Esophagus squamous epithelium (tissue), 5 donors: ENCODE results near the gene SCN3B. TPM values are rescaled to one million over a fixed set of nuclear protein-coding genes. Genes with fewer than 3 reads are reported as not detected.

Experiments used
- DNase-seq: peaks from one replicate; lab custom pipeline; 2025; lab: John Stamatoyannopoulos, UW
- H3K27ac ChIP-seq, 4 donors: fragments of 200-600 bp; sonication (generic); one replicate each; pipeline ENCODE4 v1.5.1; 2016 to 2019; ENCODE audit warnings: mild to moderate bottlenecking in 1 of 4
- H3K27me3 ChIP-seq, 4 donors: fragments of 200-600 bp; sonication (generic); 1 replicate in 3 of 4; 2 replicates in 1 of 4; pipeline versions ENCODE4 v1.5.1 to v1.6.0; 2017 to 2021; ENCODE audit warnings: antibody characterized with exemption in 1 of 4
- H3K36me3 ChIP-seq, 3 donors: fragments of 200-600 bp; sonication (generic); one replicate each; pipeline ENCODE4 v1.5.1; 2016 to 2019
- H3K4me1 ChIP-seq, 3 donors: fragments of 200-600 bp; sonication (generic); one replicate each; pipeline ENCODE4 v1.5.1; 2017 to 2019
- H3K4me3 ChIP-seq, 4 donors: fragments of 200-600 bp; sonication (generic); 1 replicate in 3 of 4; 2 replicates in 1 of 4; pipeline ENCODE4 v1.5.1; 2016 to 2019; ENCODE audit warnings: mild to moderate bottlenecking in 2 of 4, moderate library complexity in 1 of 4
- H3K9me3 ChIP-seq, 3 donors: fragments of 200-600 bp; sonication (generic); one replicate each; pipeline ENCODE4 v1.5.1; 2016 to 2019
- CTCF ChIP-seq, 6 experiments: fragments of 450-650 bp in 4 of 6; fragments of 200-600 bp in 2 of 6; sonication (generic) in 2 of 6; IDR thresholded peaks; one replicate each; pipeline ENCODE4 v1.5.1; 2016 to 2019; ENCODE audit warnings: antibody characterized with exemption in 6 of 6, mild to moderate bottlenecking in 4 of 6, moderate library complexity in 4 of 6
- POLR2A ChIP-seq, 4 donors: fragments of 450-650 bp; IDR thresholded peaks; one replicate each; pipeline ENCODE4 v1.6.1; 2017; ENCODE audit warnings: antibody characterized with exemption in 4 of 4, mild to moderate bottlenecking in 4 of 4, moderate library complexity in 3 of 4
- WGBS, 2 donors: methylation state at CpG; one replicate each; pipeline ENCODE4 v1.1.5; 2018; 5-methylcytosine and 5-hydroxymethylcytosine counted together
- intact Hi-C: fragments of 100-400 bp; cut with DNase I; formaldehyde crosslinking; loops from one replicate; pipeline ENCODE4 v1.15.0; 2022
- total RNA-seq, 4 donors: library from RNA; depleted of rRNA; stranded (reverse); fragments of >200 nt; gene quantifications; one replicate each; pipeline ENCODE4 v1.1.0, GENCODE V29; 2016
- donor health status: DM: yes; HTN: yes; CAD: no.

Gene SCN3B
- total RNA-seq, 4 donors from 2014 or later = 0.06 to 3.4 (median 0.83) TPM; not detected in 1

DNA sequence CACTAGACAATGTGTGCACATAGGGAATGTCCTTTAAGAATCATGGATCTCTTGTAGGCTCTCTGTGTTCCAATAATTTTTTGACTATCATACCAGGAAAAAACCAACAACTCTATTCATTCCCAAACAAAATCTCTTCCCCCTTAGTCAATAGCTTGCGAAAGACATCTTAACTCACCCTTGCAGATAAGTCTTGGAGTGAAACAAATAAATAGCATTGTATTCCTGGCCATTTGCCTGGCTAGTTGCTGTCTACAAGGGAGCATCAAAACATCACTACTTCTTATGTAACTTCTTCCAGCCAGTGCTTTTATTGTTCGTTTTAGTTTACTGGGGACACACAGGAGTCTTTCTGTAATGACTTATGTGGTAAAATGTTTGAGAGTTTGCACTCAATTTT is 29.4 kb downstream of the SCN3B start:
- no peak overlapping the region for H3K4me3 ChIP-seq
- no peaks in the 10 kb centered on the region for H3K36me3 ChIP-seq
- H3K27ac ChIP-seq = no peak overlapping the region
- no peaks in the 10 kb centered on the region for H3K27me3 ChIP-seq
- intact Hi-C loops = no loop called here
- DNase-seq = no peak
- TF ChIP-seq CTCF (IDR thresholded peaks at IDR 0.05) (no peak), POLR2A (IDR thresholded peaks at IDR 0.05) (no peak)
- H3K4me1 ChIP-seq = no peaks in the 10 kb centered on the region
- H3K9me3 ChIP-seq = no peaks in the 10 kb centered on the region
- WGBS, 2 donors = 76 to 87% methylated on average over 2 of the region's 2 CpGs

- Histone ChIP-seq H3K36me3 (no peaks in the 10 kb centered on the region), H3K27me3 (no peaks in the 10 kb centered on the region), H3K27ac (no peak overlapping the region), H3K9me3 (no peaks in the 10 kb centered on the region), H3K4me3 (no peak overlapping the region), H3K4me1 (no peaks in the 10 kb centered on the region)
- DNase-seq = no peak
- TF ChIP-seq POLR2A (IDR thresholded peaks at IDR 0.05) (no peak), CTCF (IDR thresholded peaks at IDR 0.05) (no peak)
- 89 to 91% methylated on average over 9 of the region's 9 CpGs for WGBS, 2 donors
- intact Hi-C loops = no loop called here
Observed at GRCh38 chr11:123622576-123622975, 31.8 kb downstream of the SCN3B start.

- Histone ChIP-seq H3K4me3 (no peak overlapping the region), H3K9me3 (no peaks in the 10 kb centered on the region), H3K4me1 (peaks cover 0 to 11% (median 9%) of the 10 kb centered on the region in 3 donors), H3K27ac (no peak overlapping the region), H3K27me3 (no peaks in the 10 kb centered on the region), H3K36me3 (peaks cover 0 to 7% (median 0%) of the 10 kb centered on the region in 3 donors)
- TF ChIP-seq CTCF (IDR thresholded peaks at IDR 0.05) (no peak), POLR2A (IDR thresholded peaks at IDR 0.05) (no peak)
- DNase-seq = no peak
- 33 to 57% methylated on average over 11 of the region's 11 CpGs for WGBS, 2 donors
- intact Hi-C loops = no loop called here
Observed at GRCh38 chr11:123616505-123617198, 37.8 kb downstream of the SCN3B start.

- intact Hi-C loops = no loop called here
- H3K27ac ChIP-seq = no peak overlapping the region
- H3K27me3 ChIP-seq = no peaks in the 10 kb centered on the region
- DNase-seq = no peak
- H3K4me3 ChIP-seq = no peak overlapping the region
- 83 to 90% methylated on average over 3 to 4 of the region's 4 CpGs for WGBS, 2 donors
- peaks cover 0 to 8% (median 7%) of the 10 kb centered on the region in 3 donors for H3K4me1 ChIP-seq
- TF ChIP-seq POLR2A (IDR thresholded peaks at IDR 0.05) (no peak), CTCF (IDR thresholded peaks at IDR 0.05) (no peak)
- peaks cover 0 to 7% (median 0%) of the 10 kb centered on the region in 3 donors for H3K36me3 ChIP-seq
- H3K9me3 ChIP-seq = no peaks in the 10 kb centered on the region
Observed at GRCh38 chr11:123611698-123612097, 42.7 kb downstream of the SCN3B start.

DNA sequence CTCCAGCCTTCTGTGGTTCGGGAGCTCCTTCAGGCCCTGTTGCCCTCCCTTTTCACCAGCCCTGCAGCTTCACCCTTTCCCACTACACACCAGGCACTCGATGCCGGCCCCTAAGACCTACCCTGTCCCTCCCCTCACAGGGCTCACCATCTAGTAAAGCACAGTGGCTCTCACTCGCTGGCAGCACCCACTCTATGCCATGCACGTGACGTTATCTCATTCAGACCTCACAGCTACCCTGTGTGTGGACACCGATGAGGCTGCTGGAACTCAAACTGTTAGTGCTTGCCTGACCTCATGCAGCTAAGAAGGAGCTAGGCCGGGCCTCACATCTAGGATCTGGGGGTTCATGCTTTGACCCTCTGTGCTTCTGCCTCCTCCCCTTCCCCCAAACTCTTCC is 45.5 kb downstream of the SCN3B start:
- DNase-seq = no peak
- Histone ChIP-seq H3K4me3 (no peak overlapping the region), H3K36me3 (peaks cover 0 to 5% (median 0%) of the 10 kb centered on the region in 3 donors), H3K9me3 (no peaks in the 10 kb centered on the region), H3K27me3 (no peaks in the 10 kb centered on the region), H3K27ac (no peak overlapping the region), H3K4me1 (no peaks in the 10 kb centered on the region)
- WGBS, 2 donors = 89 to 96% methylated on average over 6 to 7 of the region's 8 CpGs
- no peak for TF ChIP-seq CTCF (IDR thresholded peaks at IDR 0.05)
- intact Hi-C loops = no loop called here
